Stimulated activated naive CD8-positive, alpha-beta T cell treated with anti-CD3 and anti-CD28 coated beads, Interleukin-15, Interleukin-2, amounts not matched to agents 100 U/mL and 50 U/mL, for 24 hours (primary cell): ENCODE measurements around the gene NR2E1.

Source experiments
- ATAC-seq: fragments of 150-1000 bp; cut with Tn5 transposase; one replicate; pipeline ENCODE4 v1.10.0; 2021
- DNase-seq: peaks from one replicate; pipeline ENCODE4 v3.0.0; 2021

Gene NR2E1

GRCh38 chr6:108211671-108212070 lies 45.8 kb downstream of the NR2E1 start:
- no peak for DNase-seq
- ATAC-seq, result no peak

- ATAC-seq, result no peak
- DNase-seq, result no peak
These were observed 56.2 kb downstream of the NR2E1 start for GRCh38 chr6:108222064-108222463.

- DNase-seq (no peak), ATAC-seq (no peak)
These were observed 56.7 kb downstream of the NR2E1 start for GRCh38 chr6:108222504-108222903.

- DNase-seq (no peak), ATAC-seq (no peak)
These were observed 61.5 kb downstream of the NR2E1 start for GRCh38 chr6:108227290-108227689.

GRCh38 chr6:108228416-108228815 lies 62.6 kb downstream of the NR2E1 start:
- ATAC-seq, result no peak
- DNase-seq, result no peak

GRCh38 chr6:108235127-108235526 lies 69.3 kb downstream of the NR2E1 start:
- ATAC-seq (no peak), DNase-seq (no peak)

GRCh38 chr6:108236791-108237190 lies 71.0 kb downstream of the NR2E1 start:
- ATAC-seq (no peak), DNase-seq (no peak)

- ATAC-seq (no peak), DNase-seq (no peak)
These were observed 72.5 kb downstream of the NR2E1 start for GRCh38 chr6:108238322-108238721.
